NOMO-1 (cell line): ENCODE data around the gene ZNF653.

Experiments
- DNase-seq, 2 experiments: peaks; one replicate each; lab custom pipeline; 2025; ENCODE audit not compliant: unreplicated experiment in 2 of 2; lab: John Stamatoyannopoulos, UW

Gene ZNF653

GRCh38 chr19:11519138-11519537 lies 13.5 kb upstream of the ZNF653 start:
- no peak for DNase-seq

- no peak for DNase-seq
Measured at GRCh38 chr19:11513946-11514345, 8.3 kb upstream of the ZNF653 start.

- no peak for DNase-seq
Measured at GRCh38 chr19:11510444-11510843, 4.8 kb upstream of the ZNF653 start.

DNA sequence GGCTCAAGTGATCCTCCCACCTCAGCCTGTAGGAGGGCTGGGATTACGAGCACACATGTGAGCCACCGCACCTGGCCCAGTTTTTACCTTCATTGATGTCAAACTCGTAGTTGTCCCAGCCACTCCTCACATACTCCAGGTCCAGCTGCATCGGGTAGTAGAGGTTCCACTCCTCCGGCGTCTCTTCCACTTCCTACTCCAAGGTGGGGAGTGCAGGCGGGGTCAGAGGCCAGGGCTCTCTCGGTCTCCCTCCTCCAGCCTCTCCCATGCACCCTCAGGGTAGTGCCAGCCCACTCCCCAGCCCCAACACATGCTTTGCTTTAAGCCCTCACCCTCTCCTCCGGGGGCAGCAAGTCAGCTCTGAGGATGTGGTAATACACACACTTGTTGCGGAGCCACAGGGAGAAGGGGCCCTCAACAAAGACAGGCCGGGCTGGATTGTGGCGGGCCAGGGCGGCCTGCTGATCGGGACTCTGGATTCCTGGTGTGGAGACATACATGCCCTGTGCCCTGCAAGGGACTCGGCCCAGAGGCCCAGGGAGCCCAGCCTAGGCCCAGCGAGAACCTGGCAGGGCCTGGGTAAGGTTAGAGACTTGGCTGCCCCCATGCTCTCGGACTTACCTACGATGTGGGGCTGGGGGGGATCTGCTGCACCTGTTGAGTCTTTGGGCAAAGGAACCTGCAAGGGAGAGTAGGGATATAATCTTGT lies 1.9 kb upstream of the ZNF653 start:
- DNase-seq, result no peak

GRCh38 chr19:11506967-11507366 lies 1.3 kb upstream of the ZNF653 start:
- no peak for DNase-seq

DNA sequence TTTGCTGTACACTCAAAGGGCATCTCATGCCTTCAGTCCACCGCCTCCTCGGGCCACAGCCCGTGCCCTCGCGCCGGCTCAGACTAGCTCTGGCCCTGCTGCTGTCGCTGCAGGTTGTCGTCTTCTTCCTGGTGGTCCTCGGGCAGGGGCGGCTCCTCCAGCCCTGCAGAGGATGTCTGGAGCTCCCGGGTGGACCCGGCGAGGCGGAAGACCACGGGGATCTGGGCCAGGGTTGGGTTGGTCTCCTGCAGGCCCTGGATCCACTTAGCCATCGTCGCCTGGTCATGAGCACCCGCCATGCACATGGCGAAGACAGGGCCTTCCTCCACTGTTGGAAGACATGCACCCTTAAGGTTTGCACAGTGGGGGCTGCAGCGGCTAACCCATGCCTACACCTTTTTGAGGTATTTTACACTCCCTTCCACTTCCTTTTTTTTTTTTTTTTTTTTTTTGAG lies 489 bp upstream of the ZNF653 start:
- DNase-seq, result no peak

DNA sequence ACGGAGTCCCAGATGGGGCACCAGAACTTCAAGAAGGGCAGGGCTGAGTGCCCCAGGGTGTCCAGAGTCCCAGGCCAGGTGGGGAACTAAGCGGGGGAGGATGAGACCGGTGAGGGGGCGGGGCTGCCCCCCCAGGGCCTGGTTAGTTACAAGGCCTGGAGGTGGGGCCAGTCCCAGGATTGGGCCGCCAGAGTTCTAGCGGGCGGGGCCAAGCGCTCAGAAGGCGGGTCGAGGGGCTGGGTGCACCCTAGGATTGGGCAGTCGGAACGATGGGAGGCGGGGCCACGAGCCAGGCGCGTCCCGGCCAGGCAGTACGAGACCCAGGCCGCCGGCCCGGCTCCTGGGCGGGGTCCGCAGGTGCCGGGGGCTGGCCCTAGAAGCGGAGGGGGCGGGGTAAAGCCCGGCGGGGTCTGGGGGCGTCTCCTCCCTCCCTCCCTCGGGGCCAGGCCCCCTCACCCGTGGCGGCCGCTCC lies 571 bp downstream of the ZNF653 start:
- DNase-seq, result peak; percentile 91 to 93

DNA sequence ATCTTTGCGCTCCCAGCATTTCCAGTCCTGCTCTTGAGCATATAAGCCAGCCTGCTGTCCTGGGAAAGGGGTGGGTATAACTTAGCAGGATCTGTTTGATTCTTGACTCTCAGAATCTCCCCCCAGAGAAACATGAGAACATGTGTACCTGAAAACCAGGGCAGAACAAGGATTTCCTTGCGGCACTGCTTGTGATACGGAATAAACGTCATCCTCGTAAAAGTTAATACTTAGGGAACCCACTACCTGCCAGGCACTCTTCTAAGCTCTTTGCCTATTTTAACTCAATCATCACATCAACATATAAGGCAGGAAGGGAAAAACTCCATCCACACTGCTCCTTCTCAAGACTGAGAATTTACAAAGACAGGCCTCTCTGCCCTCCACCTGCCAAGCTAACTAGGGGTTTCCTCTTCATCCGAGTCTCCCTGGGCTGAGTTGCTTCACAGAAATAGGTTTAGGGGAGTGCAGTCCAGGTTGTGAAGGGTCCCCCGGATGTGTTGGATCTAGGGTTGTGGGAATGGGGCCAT lies 1.1 kb downstream of the ZNF653 start:
- no peak for DNase-seq

DNA sequence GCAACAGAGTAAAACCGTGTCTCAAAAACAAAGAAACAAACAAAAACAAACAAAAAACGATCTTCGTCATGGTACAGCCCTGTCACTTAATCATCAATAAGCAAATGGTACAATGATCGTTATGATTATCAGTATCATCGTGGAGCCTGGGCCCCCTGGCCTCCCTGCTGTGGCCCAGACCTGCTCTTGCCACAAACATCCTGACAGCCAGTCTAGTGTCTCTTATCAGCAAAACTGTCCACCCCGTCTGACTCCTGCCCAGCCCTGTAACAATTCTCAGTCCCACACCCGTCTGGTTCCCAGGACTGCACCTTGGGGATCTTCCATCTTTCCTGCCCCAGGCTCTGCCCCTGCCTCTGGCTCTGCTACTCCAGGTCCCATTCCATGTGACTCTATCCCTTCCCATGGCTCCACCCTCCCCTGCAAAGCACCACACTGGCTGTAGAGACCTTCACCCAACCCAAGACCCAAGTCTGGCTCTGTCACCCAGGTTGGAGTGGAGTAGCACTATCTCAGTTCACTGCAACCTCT lies 5.7 kb downstream of the ZNF653 start:
- DNase-seq, result no peak

DNA sequence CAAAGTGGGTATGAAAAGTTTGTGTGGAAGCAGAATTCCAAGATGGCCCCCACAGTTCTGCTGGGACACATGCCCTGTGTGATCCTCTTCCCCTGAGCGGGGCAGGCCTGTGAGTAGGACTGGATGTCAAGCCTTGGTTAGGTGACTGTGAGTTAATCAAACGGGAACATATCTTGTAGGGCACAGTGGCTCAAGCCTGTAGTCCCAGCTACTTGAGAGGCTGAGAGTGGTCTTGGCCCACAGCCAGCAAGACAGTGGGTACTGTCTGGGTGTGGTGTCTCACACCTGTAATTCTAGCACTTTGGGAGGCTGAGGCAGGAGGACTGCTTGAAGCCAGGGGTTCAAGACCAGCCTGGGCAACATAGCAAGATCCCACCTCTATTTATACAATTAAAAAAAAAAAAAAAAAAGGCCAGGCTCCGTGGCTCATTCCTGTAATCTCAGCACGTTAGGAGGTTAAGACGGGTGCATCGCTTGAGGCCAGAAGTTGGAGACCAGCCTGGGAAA lies 6.4 kb downstream of the ZNF653 start:
- no peak for DNase-seq

DNA sequence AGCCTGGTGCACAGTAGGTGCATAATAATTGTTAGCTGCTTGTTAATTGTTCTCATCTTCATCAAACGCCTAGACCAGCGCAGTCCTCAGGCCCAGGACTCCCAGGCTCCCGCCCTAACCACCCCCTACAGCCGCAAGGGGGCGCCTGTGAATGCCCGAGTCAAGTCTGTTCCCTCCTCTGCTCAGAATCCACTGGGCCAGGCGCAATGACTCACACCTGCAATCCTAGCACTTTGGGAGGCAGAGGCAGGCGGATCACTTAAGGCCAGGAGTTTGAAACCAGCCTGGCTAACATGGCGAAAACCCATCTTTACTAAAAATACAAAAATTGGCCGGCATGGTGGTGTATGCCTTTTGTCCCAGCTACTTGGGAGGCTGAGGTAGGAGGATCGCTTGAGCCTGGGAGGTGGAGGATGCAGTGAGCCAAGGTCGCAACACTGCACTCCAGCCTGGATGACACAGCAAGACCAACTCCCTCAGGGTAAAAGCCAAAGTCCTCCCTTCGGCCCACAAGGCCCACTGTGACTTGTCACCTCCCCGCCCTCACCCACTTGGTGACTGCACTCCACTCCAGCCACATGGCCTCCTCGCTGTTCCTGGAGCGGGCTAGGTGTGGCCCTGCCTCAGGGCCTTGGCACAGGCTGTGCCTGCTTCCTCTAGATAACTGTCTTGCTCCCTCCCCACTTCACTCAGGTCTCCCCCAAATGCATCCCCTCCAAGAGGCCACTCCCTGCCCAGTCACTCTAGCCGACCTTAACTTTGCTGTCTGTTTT lies 9.1 kb downstream of the ZNF653 start:
- DNase-seq, result peak; percentile 32 to 52

- no peak for DNase-seq
Measured at GRCh38 chr19:11495885-11496284, 9.8 kb downstream of the ZNF653 start.

DNA sequence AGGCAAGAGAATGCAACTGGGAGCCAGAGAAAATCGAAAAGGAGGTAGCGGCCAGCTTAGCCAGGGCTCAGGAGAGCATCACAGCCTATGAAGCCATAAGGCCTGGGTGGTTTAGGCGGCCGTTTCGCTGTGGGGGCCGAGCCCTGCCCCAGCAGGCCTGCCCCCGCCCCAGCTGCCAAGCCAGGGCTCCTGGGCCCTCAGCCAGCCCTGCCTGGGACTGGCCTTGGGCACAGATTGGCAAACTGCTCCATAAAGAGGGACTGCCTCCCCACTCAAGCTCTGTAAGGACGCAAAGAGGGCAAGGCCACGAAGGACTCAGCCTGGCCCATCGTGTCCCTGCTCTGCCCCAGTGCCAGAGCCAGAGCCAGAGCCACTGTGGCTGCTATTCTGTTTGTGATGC lies 10.2 kb downstream of the ZNF653 start:
- no peak for DNase-seq

DNA sequence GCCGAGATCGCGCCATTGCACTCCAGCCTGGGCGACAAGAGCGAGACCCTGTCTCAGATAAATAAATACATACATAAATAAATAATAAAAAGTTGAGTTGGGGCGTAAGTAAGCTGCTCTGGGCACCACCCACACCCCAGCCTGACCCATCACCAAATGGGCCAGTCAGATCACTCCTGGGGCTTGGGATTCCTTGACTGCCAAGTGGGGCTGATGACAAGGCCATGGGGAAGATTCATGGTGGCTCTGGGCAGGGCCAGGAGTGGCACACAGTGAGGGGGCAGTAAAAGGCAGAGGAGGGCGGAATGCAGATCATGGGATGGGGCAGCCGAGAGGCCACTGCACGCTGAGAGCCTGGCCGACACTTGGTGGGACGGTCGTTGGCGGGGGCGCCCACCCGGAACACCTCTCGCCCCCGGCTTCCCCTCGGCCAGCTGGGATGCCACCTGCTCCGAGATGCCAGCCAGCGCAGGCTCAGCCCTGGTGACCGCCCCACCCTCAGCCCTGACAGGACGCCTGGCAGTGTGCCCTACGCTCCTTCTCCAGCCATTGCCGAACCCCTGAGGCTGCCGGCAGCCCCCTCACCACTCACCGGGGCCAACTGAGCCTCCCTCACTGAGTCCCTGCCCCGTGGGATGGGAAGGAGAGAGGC lies 10.9 kb downstream of the ZNF653 start:
- no peak for DNase-seq

- no peak for DNase-seq
Measured at GRCh38 chr19:11489378-11489777, 16.3 kb downstream of the ZNF653 start.

DNA sequence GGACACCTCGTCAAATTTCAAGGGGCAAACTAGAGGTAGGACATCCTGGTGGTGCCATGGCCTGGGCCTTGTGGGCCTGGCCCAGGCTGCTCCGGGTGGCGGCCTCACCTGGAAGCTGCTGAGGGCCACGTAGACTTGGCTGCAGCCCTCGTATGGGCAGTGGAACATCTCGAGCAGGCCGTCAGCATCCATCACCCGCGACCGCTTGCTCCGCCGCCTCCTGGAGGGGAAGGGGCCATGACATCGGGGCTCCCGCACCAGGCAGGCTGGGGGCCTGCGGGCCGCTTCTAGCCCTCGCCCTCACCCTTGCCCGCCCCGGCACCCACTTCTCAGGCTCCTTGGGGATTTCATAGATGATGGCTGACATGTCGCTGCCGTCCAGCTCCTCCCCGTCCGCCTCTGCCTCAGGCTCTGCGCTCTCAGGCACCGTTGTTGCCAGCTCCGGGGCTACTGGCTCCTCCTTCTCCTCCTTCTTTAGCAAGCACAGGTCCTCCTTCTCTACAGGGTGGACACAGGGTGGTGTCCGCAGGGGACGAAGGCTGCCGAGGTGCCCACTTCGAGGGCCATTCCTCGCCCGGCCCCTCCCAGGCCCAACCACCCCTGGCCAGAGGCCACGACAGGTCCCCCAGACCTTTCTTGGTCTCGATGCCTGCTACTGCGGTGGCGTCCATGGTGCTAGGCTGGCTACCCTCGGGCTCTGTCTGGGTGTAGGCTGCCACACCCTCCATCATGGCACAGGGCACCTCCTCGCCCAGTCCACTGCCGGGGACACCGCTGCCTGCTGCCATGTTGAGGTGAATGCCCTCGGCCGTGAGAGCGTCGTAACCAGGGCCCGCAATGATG lies 18.8 kb downstream of the ZNF653 start:
- no peak for DNase-seq

DNA sequence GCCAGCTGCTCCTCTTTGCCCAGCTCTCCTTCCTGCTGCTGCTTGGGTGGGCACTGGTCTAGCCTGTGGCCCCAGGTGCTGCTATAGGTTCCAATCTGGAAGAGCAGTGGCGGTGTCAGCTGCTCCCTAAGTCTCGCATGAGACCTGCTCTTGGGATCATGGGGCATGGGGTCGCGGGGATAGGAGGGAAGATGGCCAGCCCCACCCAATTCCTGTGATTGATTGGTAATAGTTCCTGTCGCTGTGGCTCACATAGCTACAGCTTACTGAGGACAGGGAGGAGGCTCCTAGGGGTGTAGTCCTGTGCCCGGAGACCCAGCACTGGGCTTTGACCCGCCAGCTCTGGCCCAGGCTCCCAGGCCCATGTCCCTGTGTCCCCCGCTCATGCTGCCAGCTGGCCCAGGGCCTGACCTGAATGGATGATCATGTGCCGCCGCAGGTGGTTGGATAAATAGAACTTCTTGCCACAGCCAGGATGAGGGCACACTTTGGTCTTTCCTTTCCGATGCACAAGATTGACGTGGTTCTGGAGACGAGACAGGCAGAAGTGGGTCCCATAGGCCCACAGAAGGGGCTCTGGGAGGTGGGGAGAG lies 20.3 kb downstream of the ZNF653 start:
- DNase-seq, result no peak

DNA sequence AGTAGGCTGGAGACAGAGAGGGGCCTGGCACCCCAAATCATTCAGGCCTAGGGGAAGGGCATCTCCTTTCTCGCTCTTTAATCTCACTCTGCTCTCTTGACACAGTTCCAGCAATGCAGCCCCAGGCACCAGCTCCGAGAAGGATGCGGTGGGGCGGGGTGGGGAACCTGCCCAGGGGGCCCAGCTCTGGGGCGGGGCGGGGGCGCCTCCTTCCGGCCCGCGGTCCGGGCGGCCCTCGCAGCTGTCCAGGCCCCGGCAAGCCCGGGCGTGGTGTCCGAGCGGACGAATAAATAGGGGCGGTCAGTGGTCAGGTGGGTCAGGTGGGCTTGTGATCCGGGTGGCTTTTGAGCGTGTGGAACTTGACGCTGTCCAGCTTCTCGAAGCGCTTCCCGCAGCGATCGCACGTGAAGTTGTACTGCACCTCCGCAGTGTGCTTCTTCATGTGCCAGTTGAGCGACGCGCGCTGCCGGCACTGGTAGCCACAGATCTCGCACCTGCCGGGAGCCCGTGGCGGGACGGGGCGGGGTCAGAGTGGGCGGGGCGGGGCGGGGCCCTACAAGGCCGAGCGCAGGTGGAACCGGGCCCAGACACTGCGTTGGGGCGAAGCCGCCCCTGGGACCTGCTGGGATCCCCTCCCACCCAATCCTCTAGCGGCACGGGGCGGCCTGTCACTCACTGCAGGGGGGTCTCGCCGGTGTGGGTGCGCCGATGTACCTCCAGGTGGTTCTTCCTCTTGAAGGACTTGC lies 22.1 kb downstream of the ZNF653 start:
- no peak for DNase-seq
